T-helper 17 cell (primary cell): ENCODE measurements around the gene LARP6. TPM values are rescaled to one million over a fixed set of nuclear protein-coding genes. Genes with fewer than 3 reads are reported as not detected.

Source experiments
- ATAC-seq: fragments of 150-1000 bp; cut with Tn5 transposase; 2 replicates; pipeline ENCODE4 v1.10.0; 2021; ENCODE audit warnings: mild to moderate bottlenecking, moderate library complexity
- DNase-seq, 3 donors: peaks; one replicate each; pipeline versions ENCODE4 v3.0.0 to v3.0.0-alpha.2; 2020 to 2021
- H3K9me3 ChIP-seq: one replicate; pipeline ENCODE4 v1.7.0; 2013; ENCODE audit warnings: low read length, mild to moderate bottlenecking; ENCODE audit not compliant: control insufficient read depth, poor library complexity, severe bottlenecking
- H3K27ac Mint-ChIP-seq: one replicate; pipeline ENCODE4 v1.8.0; 2022; ENCODE audit warnings: mild to moderate bottlenecking, moderate library complexity, mixed read lengths
- H3K27me3 Mint-ChIP-seq: one replicate; pipeline ENCODE4 v1.8.0; 2022; ENCODE audit warnings: mixed read lengths
- H3K36me3 Mint-ChIP-seq: one replicate; pipeline ENCODE4 v1.8.0; 2022; ENCODE audit warnings: low read depth, mixed read lengths
- H3K4me1 Mint-ChIP-seq: one replicate; pipeline ENCODE4 v1.8.0; 2022; ENCODE audit warnings: mild to moderate bottlenecking, mixed read lengths
- H3K4me3 Mint-ChIP-seq: one replicate; pipeline ENCODE4 v1.8.0; 2022; ENCODE audit warnings: mild to moderate bottlenecking, moderate library complexity, mixed read lengths
- total RNA-seq, 4 donors: library from RNA in 2 of 4; stranded (reverse) in 2 of 4; gene quantifications; one replicate each; pipeline ENCODE4 v1.2.3 and lab custom pipeline; 2022 to 2026

The LARP6 gene
- total RNA-seq, 2 donors from 2014 or later = 0.35 TPM; not detected in 1

DNA sequence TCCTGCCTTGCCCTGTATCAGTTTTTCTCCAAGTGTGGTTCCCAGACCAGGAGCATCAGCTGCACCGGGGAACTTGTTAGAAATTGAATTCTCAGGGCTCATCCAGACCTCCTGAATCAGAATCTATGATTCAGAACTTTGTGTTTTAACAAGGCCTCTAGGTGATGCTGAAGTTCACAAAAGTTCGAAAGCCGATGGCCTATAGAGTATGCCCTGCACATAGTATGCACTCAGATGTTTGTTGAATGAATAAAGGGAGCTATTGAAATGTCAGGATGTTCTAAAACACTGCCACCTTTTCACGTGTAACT is 664 bp upstream of the LARP6 start:
- no peak for ATAC-seq
- Mint-ChIP-seq H3K27ac (peak overlapping the region; percentile 86), H3K4me3 (peak overlapping the region; percentile 90), H3K27me3 (peaks cover 80% of the 10 kb centered on the region), H3K4me1 (peaks cover 4% of the 10 kb centered on the region), H3K36me3 (peaks cover 2% of the 10 kb centered on the region)
- no peaks in the 10 kb centered on the region for H3K9me3 ChIP-seq
- no peak for DNase-seq

DNA sequence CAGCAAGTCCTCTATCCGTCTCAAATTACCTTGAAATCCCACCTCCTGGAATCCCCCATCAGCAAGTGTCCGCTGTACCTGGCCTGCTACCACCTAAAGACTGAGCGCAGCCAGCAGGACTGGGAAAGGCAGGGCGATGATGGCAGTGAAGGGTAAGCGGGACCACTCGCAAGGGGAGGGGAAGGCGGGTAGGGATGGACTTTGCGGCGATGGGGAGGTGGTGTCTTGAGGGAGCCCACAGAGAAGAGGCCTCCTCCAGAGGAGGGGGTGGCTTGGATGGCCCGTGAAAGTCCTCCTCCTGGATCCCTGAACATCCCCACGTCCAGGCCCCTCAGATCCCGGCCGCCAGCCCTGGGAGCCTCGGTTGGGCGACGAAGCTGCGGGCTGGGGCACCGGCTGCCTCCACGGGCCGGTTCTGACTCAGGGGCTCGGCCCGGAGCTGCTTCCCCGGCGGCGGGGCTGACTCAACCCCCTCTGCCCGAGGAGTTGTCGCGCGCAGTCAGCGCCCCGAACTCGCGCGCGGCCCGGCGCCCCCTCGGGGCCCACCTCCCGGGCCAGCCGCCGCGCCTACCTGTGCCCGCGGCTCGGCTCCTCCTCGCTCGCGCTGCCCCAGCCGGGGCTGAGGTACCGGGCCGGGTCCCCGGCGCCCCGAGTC is 512 bp downstream of the LARP6 start:
- ATAC-seq = peak; percentile 55
- Mint-ChIP-seq H3K27me3 (peaks cover 75% of the 10 kb centered on the region), H3K36me3 (no peaks in the 10 kb centered on the region), H3K4me1 (peaks cover 4% of the 10 kb centered on the region), H3K27ac (no peak overlapping the region), H3K4me3 (peak overlapping the region; percentile 79)
- no peaks in the 10 kb centered on the region for H3K9me3 ChIP-seq
- no peak for DNase-seq

DNA sequence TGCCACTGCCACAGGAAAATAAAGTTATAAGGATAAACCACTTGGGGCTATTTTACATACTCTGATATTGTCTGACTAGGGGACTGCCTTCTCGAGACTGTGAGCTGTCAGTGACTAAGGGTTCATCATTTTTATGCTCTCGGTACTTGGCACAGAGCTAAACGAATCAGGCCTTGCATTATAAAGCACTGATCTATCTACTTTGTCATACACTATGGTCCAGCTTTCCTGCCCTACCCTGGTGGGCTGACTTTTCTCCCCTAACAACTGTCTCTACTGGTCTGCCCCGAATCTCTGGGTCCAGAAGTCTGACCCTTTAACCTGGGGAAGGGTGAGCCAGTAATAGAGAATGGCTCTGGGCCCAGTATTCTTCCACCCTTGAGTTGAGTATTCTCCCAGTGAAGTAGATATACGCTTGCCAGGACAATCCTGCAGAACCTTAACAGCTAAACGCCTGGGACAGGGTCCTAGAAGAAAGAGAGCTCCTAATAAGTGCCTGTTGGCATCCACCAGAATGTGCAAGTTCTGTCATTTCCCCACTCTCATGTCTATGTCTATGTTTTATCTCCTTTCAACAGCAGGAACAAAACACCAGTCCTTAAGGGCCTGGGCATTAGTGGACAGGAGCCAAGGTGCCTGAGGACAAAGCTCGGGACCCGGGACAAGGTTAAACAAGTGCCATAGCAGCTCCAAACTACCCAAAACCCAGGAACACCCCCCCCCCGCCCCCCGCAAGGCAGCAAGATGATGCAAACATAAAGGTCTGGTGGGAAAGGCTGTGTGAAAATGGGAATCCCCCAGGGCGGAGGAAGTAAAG is 1.2 kb downstream of the LARP6 start:
- peaks cover 81% of the 10 kb centered on the region for H3K27me3 Mint-ChIP-seq
- ATAC-seq (no peak), DNase-seq (no peak)
- H3K36me3 Mint-ChIP-seq = no peaks in the 10 kb centered on the region
- no peak overlapping the region for H3K27ac Mint-ChIP-seq
- no peaks in the 10 kb centered on the region for H3K9me3 ChIP-seq
- H3K4me3 Mint-ChIP-seq = peak overlapping the region; percentile 79
- peaks cover 4% of the 10 kb centered on the region for H3K4me1 Mint-ChIP-seq

DNA sequence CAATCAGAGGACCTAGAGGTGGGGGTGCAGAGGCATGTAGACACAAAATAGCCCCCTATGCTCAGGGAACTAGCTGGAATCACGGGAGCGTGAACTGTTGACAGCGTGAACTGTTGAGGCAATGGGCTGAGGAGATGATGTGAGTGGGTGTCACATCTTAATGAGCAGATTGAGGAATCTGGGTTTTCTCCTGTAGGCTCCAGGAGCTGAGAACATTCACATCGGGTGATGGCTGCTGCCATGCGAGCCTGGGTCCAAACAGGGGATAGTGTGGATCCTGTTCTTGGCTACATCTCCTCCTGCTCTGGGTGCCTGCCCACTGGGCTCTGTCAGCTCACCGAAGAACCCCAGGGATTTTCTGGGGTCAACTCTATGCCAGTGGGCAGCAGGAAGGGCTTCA is 2.1 kb downstream of the LARP6 start:
- no peak overlapping the region for H3K27ac Mint-ChIP-seq
- peaks cover 4% of the 10 kb centered on the region for H3K4me1 Mint-ChIP-seq
- H3K36me3 Mint-ChIP-seq = no peaks in the 10 kb centered on the region
- ATAC-seq (no peak), DNase-seq (no peak)
- H3K4me3 Mint-ChIP-seq = no peak overlapping the region
- H3K9me3 ChIP-seq = no peaks in the 10 kb centered on the region
- H3K27me3 Mint-ChIP-seq = peaks cover 84% of the 10 kb centered on the region

DNA sequence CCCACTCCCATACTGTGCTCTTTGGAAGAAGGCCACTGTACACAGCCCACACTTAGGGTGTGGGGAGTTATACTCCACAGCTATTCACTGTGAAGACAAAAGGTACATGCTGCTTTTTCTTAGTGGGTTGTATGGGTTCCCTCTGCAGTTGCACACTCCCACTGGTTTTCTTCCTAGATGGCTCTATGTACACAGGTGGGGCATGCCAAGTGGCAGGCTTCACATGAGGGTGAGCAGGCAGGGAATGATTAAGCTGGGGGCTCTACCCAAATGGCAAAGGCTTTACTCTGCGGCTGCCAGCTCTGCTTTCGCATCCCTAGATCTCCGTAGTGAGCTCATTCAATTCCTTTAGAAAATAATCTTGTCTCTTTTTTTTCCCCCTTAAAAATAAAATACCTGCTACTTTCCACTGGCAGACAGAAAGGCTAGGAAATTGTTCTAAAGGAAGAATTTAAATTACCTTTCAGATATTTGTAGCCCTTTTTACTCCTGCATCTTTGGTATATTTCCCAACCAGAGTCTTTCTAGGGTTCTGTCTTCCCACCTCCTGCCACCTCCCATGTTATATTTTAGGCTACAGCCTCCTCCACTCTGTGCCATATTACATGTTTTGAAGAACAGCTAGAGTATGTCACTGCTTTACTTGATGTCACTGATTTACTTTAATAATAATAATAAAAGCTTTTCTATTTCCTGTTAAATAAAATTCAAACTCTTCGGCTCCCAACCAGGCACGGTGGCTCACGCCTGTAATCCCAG is 8.2 kb downstream of the LARP6 start:
- Mint-ChIP-seq H3K27ac (no peak overlapping the region), H3K36me3 (no peaks in the 10 kb centered on the region), H3K4me3 (no peak overlapping the region), H3K4me1 (no peaks in the 10 kb centered on the region), H3K27me3 (peaks cover 39% of the 10 kb centered on the region)
- no peaks in the 10 kb centered on the region for H3K9me3 ChIP-seq
- DNase-seq = no peak
- ATAC-seq = no peak

DNA sequence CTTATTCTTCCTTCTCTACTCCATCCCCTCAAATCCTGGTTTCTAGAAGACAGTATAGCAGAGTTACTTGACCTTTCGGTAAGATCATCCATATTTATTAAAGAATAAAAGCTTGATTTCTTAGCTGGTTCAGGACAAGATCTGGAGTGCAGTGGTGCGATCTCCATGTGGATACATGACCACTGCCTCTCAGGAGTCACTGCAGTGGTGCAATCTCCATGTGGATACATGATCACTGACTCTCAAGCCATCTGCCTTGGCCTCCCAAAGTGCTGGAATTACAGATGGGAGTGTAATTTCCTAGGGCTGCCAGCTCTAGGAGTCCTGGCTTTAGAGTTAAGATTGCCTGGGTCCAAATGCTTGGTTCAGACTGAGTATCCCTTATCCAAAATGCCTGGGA is 16.5 kb downstream of the LARP6 start:
- no peaks in the 10 kb centered on the region for H3K9me3 ChIP-seq
- H3K36me3 Mint-ChIP-seq = no peaks in the 10 kb centered on the region
- ATAC-seq (no peak), DNase-seq (no peak)
- H3K4me1 Mint-ChIP-seq = no peaks in the 10 kb centered on the region
- H3K4me3 Mint-ChIP-seq = no peak overlapping the region
- H3K27ac Mint-ChIP-seq = no peak overlapping the region
- H3K27me3 Mint-ChIP-seq = peaks cover 35% of the 10 kb centered on the region

DNA sequence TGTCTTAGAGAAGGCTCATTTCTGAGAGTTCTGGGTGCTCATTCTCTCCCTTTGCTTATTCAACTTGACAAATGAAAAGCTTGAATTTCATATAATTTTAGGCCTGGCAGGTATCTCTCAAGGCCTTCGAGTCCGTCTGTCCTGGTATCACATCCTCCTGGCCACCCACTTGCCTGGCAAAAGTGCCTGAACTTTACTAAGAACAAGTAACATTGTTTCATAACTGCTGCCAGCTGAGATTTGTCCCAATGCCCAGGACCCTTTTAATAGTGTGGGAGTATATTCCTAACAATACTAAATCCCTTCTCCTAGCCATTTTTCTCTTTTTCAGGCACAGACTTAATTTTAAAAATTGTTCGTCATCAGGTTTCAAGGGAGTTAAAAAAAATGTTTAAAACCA is 18.1 kb downstream of the LARP6 start:
- H3K9me3 ChIP-seq = no peaks in the 10 kb centered on the region
- H3K27ac Mint-ChIP-seq = no peak overlapping the region
- peaks cover 39% of the 10 kb centered on the region for H3K27me3 Mint-ChIP-seq
- no peaks in the 10 kb centered on the region for H3K4me1 Mint-ChIP-seq
- no peak overlapping the region for H3K4me3 Mint-ChIP-seq
- no peaks in the 10 kb centered on the region for H3K36me3 Mint-ChIP-seq
- ATAC-seq (no peak), DNase-seq (no peak)

DNA sequence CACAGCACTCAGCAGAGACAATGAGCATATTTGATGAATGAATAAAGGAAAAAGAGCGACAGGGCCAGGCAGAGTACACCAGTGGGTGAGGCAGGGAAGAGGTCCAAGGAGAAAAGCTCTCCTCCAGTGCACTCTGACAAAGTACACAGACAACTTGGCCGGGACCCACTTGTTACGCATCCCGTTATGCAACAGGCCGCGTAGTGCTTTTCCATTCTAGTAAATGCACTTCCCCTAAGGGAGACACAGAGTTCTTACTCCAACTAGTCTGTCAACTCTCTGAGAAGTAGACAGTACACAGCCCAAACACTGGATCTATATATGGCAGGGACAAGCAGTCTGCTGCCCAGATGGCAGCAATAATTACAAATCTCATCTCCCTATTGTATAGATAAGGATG is 18.5 kb downstream of the LARP6 start:
- no peak for DNase-seq
- no peak for ATAC-seq
- peaks cover 43% of the 10 kb centered on the region for H3K27me3 Mint-ChIP-seq
- H3K9me3 ChIP-seq = no peaks in the 10 kb centered on the region
- H3K4me3 Mint-ChIP-seq = no peak overlapping the region
- no peak overlapping the region for H3K27ac Mint-ChIP-seq
- H3K36me3 Mint-ChIP-seq = no peaks in the 10 kb centered on the region
- H3K4me1 Mint-ChIP-seq = no peaks in the 10 kb centered on the region

DNA sequence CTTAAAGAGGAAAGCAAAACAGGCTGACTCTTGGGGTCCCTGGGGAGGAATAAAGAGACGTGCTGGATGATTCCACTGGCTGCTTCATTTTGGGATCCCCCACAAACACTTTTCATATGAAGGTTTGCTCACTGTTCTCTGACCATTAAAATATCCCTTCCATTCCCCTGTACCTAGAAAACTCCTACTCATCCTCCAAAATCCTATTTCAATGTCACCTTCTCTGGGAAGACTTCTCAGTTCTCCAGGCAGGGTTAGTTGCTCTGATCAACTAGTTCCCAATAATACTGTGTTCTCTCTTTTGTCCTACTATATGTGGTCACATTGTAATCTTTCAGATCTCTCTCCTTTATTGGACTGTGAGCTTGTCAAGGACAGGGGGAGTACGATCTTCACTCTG is 19.0 kb downstream of the LARP6 start:
- Mint-ChIP-seq H3K4me1 (no peaks in the 10 kb centered on the region), H3K36me3 (no peaks in the 10 kb centered on the region), H3K4me3 (no peak overlapping the region), H3K27ac (no peak overlapping the region), H3K27me3 (peaks cover 45% of the 10 kb centered on the region)
- DNase-seq = no peak
- no peak for ATAC-seq
- H3K9me3 ChIP-seq = no peaks in the 10 kb centered on the region

DNA sequence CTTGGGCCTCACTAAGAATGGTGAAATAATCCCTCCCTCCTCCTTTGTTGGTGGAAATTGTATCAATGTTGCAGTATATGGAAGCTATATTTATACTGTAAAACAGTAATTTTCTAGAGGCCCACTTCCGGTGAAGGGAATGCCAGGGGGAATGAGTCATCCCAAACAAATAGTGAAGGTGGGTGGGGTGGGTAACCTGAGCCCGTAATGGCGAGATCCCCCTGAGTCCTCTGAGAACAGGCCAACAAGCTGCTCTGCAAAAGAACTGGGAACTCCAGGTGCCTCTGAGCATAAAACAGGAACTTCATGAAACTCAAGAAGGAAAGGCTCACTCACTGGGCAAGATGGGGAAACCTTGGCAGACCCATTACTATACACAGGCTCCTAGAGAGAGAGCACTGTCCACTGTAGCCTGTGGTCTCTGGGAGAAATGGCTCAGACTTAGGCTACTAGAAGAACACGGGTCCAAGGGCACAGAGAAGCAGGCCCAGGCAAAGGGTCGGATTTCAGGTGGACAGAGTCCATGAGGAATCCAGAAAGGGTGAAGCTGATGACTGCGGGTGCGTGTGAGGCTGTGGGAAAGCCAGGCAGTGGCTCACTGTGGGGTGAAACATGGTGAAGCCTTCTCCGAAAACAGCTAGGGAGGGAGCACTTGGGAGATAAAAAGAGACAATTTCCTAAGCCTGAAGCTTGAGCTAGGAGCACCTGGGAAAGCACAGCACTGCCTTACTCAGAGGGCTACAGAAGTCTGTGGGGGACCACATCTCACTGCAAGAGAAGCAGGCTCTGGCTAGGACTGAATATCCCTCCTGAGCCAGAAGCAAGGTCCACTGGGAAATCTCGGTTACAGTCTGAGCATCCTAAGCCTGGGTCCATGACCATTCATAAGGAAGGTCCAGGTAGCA is 19.8 kb downstream of the LARP6 start:
- ATAC-seq (no peak), DNase-seq (no peak)
- Mint-ChIP-seq H3K4me3 (no peak overlapping the region), H3K36me3 (no peaks in the 10 kb centered on the region), H3K27me3 (peaks cover 47% of the 10 kb centered on the region), H3K4me1 (no peaks in the 10 kb centered on the region), H3K27ac (no peak overlapping the region)
- no peaks in the 10 kb centered on the region for H3K9me3 ChIP-seq

DNA sequence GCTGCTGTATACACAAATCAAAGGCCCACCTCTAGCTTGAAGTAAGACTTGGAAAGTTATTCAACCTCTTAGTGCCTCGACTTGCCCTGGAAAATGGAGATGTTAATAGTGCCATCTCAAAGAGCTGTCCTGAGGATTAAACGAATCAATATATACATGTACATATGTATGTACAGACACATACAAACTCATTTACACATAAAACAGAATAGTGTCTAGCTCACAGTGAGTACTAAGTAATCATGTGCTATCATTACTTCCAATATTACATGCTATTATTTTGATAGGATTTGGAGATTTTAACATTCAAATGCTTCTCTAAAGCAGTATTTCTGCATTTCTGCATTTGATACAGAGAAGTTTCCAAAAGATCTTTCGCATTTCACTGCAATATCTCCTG is 20.5 kb downstream of the LARP6 start:
- DNase-seq (no peak), ATAC-seq (no peak)
- no peaks in the 10 kb centered on the region for H3K4me1 Mint-ChIP-seq
- no peak overlapping the region for H3K4me3 Mint-ChIP-seq
- H3K27me3 Mint-ChIP-seq = peaks cover 47% of the 10 kb centered on the region
- H3K9me3 ChIP-seq = no peaks in the 10 kb centered on the region
- no peak overlapping the region for H3K27ac Mint-ChIP-seq
- H3K36me3 Mint-ChIP-seq = no peaks in the 10 kb centered on the region

DNA sequence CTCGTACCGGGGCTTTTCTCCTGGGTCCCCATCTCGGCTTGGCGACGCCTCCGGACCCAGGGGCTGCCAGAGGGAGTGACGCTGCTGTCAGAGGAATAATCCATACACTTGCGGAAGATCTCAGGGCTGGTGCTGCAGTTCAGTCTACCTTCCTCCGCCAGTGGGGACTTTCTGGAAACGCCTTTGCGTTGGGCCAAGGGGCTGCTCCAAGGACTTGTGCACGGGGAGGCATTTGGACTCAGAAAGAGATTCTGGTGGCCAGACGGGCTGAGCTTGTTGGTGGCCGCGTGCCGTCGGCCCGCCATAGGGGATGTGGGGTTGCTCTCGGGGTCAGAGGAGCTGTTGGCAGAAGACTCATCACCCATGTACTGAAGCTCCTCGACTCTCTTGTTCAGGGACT is 21.8 kb downstream of the LARP6 start:
- H3K4me3 Mint-ChIP-seq = no peak overlapping the region
- no peaks in the 10 kb centered on the region for H3K36me3 Mint-ChIP-seq
- H3K4me1 Mint-ChIP-seq = no peaks in the 10 kb centered on the region
- no peaks in the 10 kb centered on the region for H3K9me3 ChIP-seq
- H3K27me3 Mint-ChIP-seq = peaks cover 48% of the 10 kb centered on the region
- ATAC-seq = no peak
- DNase-seq = no peak
- peak overlapping the region; percentile 34 for H3K27ac Mint-ChIP-seq
